GM12878 (cell line): Measurements from ENCODE around the gene CCDC117. TPM values are rescaled to one million over a fixed set of nuclear protein-coding genes. Genes with fewer than 3 reads are reported as not detected.

Experiments
- BCLAF1 ChIP-seq: fragments of 450-650 bp; IDR thresholded peaks from 2 replicates; pipeline ENCODE4 v1.6.1; 2017; ENCODE audit warnings: antibody characterized with exemption, mild to moderate bottlenecking, moderate library complexity
- CEBPB ChIP-seq, 2 experiments: fragments of 150-350 bp in 1 of 2; IDR thresholded peaks; 2 replicates each; pipeline ENCODE4 v1.6.1; 2012 to 2014; ENCODE audit warnings: low read depth in 2 of 2, low read length in 2 of 2, borderline replicate concordance in 1 of 2, inconsistent platforms in 1 of 2
- CHD1 ChIP-seq: IDR thresholded peaks from 2 replicates; pipeline ENCODE4 v1.6.1; 2012; ENCODE audit warnings: low read depth, low read length, improper control_type of control experiment
- E4F1 ChIP-seq: fragments of 450-650 bp; IDR thresholded peaks from 2 replicates; pipeline ENCODE4 v1.6.1; 2018; ENCODE audit warnings: borderline replicate concordance, mild to moderate bottlenecking; ENCODE audit not compliant: partially characterized antibody
- EZH2 ChIP-seq: IDR thresholded peaks from 2 replicates; pipeline ENCODE4 v1.6.1; 2012; ENCODE audit warnings: low read depth, mild to moderate bottlenecking, control low read depth, inconsistent platforms, low read length, borderline replicate concordance; ENCODE audit not compliant: control insufficient read depth
- FOXM1 ChIP-seq: IDR thresholded peaks from 2 replicates; pipeline ENCODE4 v1.6.1; 2012; ENCODE audit warnings: low read depth, mild to moderate bottlenecking, inconsistent platforms, low read length, moderate library complexity
- JUNB ChIP-seq: IDR thresholded peaks from 2 replicates; pipeline ENCODE4 v1.6.1; 2016; ENCODE audit warnings: antibody characterized with exemption, mild to moderate bottlenecking
- MTA3 ChIP-seq: IDR thresholded peaks from 2 replicates; pipeline ENCODE4 v1.6.1; 2012; ENCODE audit warnings: low read length, inconsistent platforms, borderline replicate concordance
- NFYB ChIP-seq: IDR thresholded peaks from 2 replicates; pipeline ENCODE4 v1.6.1; 2011; ENCODE audit warnings: low read depth, mild to moderate bottlenecking, low read length, improper control_type of control experiment, moderate library complexity; ENCODE audit not compliant: insufficient read depth
- NR2C1 ChIP-seq: fragments of 450-650 bp; IDR thresholded peaks from 2 replicates; pipeline ENCODE4 v1.6.1; 2017; ENCODE audit warnings: antibody characterized with exemption, mild to moderate bottlenecking, moderate library complexity
- NR2F1 ChIP-seq: fragments of 450-650 bp; conservative IDR thresholded peaks from 2 replicates; pipeline ENCODE4 v1.6.1; 2017; ENCODE audit warnings: mild to moderate bottlenecking
- PAX5 ChIP-seq: IDR thresholded peaks from 2 replicates; pipeline ENCODE4 v1.6.1; 2011; ENCODE audit warnings: low read depth, low read length, borderline replicate concordance
- PKNOX1 ChIP-seq: fragments of 450-650 bp; IDR thresholded peaks from 2 replicates; pipeline ENCODE4 v1.6.1; 2016; ENCODE audit warnings: mild to moderate bottlenecking
- PML ChIP-seq: IDR thresholded peaks from 2 replicates; pipeline ENCODE4 v1.6.1; 2012; ENCODE audit warnings: low read length, inconsistent platforms
- SMARCA5 ChIP-seq: fragments of 450-650 bp; IDR thresholded peaks from 2 replicates; pipeline ENCODE4 v1.6.1; 2017; ENCODE audit warnings: mild to moderate bottlenecking
- TCF7 ChIP-seq: IDR thresholded peaks from 2 replicates; pipeline ENCODE4 v1.6.1; 2014; ENCODE audit warnings: antibody characterized with exemption, borderline replicate concordance
- USF1 ChIP-seq: IDR thresholded peaks from 2 replicates; pipeline ENCODE4 v1.6.1; 2011; ENCODE audit warnings: borderline replicate concordance, low read depth, mild to moderate bottlenecking, moderate library complexity, mixed read lengths, low read length; ENCODE audit not compliant: insufficient read depth; ENCODE audit errors: extremely low read length
- WRNIP1 ChIP-seq: IDR thresholded peaks from 2 replicates; pipeline ENCODE4 v1.6.1; 2011; ENCODE audit warnings: low read depth, low read length, improper control_type of control experiment, borderline replicate concordance
- polyA plus RNA-seq, 11 experiments: library from polyadenylated mRNA; depleted of rRNA in 4 of 11; unstranded in 6 of 11; stranded (reverse) in 5 of 11; fragments of >200 nt; fragmentation: Nextera tagmentation in 4 of 11; fragmentation: Illumina TruSeq in 1 of 11; extraction: Ambion mirVana in 4 of 11; extraction: Trizol in 1 of 11; gene quantifications; 1 replicate in 1 of 11; 2 replicates in 10 of 11; pipeline versions ENCODE4 v1.2.1 to v1.2.3, GENCODE V29; 2011 to 2016; ENCODE audit warnings: inconsistent platforms in 2 of 11, missing spikeins in 2 of 11, low read depth in 1 of 11
- total RNA-seq, 4 experiments: library from RNA; depleted of rRNA in 3 of 4; stranded (reverse); fragments of >200 nt in 3 of 4; fragmentation: Illumina TruSeq in 1 of 4; extraction: Trizol in 1 of 4; gene quantifications; 2 replicates each; pipeline versions ENCODE4 v1.2.1 to v1.2.3, GENCODE V29; 2013 to 2021

The CCDC117 gene
- total and polyA plus RNA-seq, 10 of the 15 experiments (the other 5 are each of a cell fraction or from before 2014, with no cell fraction given): 6.3 to 32.2 (median 20.6) TPM

GRCh38 chr22:28819253-28820096, 47.0 kb downstream of the CCDC117 start (continued):
- TF ChIP-seq USF1 (no peak), NFYB (no peak), MTA3 (no peak), WRNIP1 (no peak), JUNB (no peak), CEBPB (IDR thresholded peaks at IDR 0.05; ENCODE audit: borderline replicate concordance in 1 of 2, low read depth in 2 of 2, low read length in 2 of 2) (no peak), EZH2 (no peak), E4F1 (no peak), NR2C1 (no peak), SMARCA5 (no peak; the same call in 1 of the 2 replicates), TCF7 (no peak), PKNOX1 (no peak), PAX5 (no peak; the same call in 1 of the 2 replicates), BCLAF1 (no peak), NR2F1 (peak; percentile 39), CHD1 (no peak), PML (no peak), FOXM1 (no peak)
